Endothelial cell of umbilical vein (primary cell): Measurements from ENCODE around the gene KMT2B. TPM values are rescaled to one million over a fixed set of nuclear protein-coding genes. Genes with fewer than 3 reads are reported as not detected.

ENCODE experiments used
- BruUV-seq: library from RNA; stranded (reverse); fragments of 400-500 nt; replicated peaks from 2 replicates; lab custom pipeline; 2021; lab: Mats Ljungman, UMichigan
- CTCF ChIA-PET: fragments of 300-600, 350-600 bp; sonication (Branson Sonifier 250); formaldehyde crosslinking; loops from one replicate; lab custom pipeline; 2021; ENCODE audit warnings: antibody characterized with exemption, inconsistent platforms; lab: Charles Lee
- POLR2A ChIA-PET: fragments of 300-600, 350-600 bp; sonication (Branson Sonifier 250); formaldehyde crosslinking; loops from one replicate; lab custom pipeline; 2021; ENCODE audit warnings: antibody characterized with exemption, inconsistent platforms; lab: Charles Lee
- DNase-seq: peaks from one replicate; pipeline ENCODE4 v3.0.0-alpha.2; 2011; ENCODE audit warnings: low read depth, low spot score
- FAIRE-seq: peaks from 2 replicates; lab custom pipeline; 2011; peaks lifted over from hg19 to GRCh38; lab: Jason Lieb, UNC
- H2AFZ ChIP-seq: 2 replicates; pipeline ENCODE4 v1.6.0; 2012; ENCODE audit warnings: low read depth, low read length, control low read depth, inconsistent platforms
- H3K27ac ChIP-seq: 2 replicates; pipeline ENCODE4 v1.5.1; 2011; ENCODE audit warnings: low read depth, mild to moderate bottlenecking, control low read depth, low read length, moderate library complexity; ENCODE audit not compliant: insufficient read depth
- H3K27me3 ChIP-seq, 2 experiments: 2 replicates each; pipeline versions ENCODE4 v1.6.0 to v1.6.1; 2011; ENCODE audit warnings: low read length in 2 of 2, mixed read lengths in 1 of 2; ENCODE audit not compliant: control insufficient read depth in 2 of 2, insufficient read depth in 2 of 2
- H3K36me3 ChIP-seq, 2 experiments: 2 replicates in 1 of 2; 3 replicates in 1 of 2; pipeline ENCODE4 v1.5.1; 2011; ENCODE audit warnings: low read length in 2 of 2, mild to moderate bottlenecking in 1 of 2, moderate library complexity in 1 of 2; ENCODE audit not compliant: control insufficient read depth in 2 of 2, insufficient read depth in 2 of 2; ENCODE audit errors: extremely low read depth in 1 of 2
- H3K4me1 ChIP-seq: 3 replicates; pipeline ENCODE4 v1.5.1; 2011; ENCODE audit warnings: mild to moderate bottlenecking, low read length; ENCODE audit not compliant: control insufficient read depth, insufficient read depth; ENCODE audit errors: extremely low read depth
- H3K4me2 ChIP-seq: 2 replicates; pipeline ENCODE4 v1.6.1; 2011; ENCODE audit warnings: low read length, control low read depth, mixed read lengths; ENCODE audit not compliant: insufficient read depth
- H3K4me3 ChIP-seq, 3 experiments: fragments of 200-600 bp in 1 of 3; sonication (generic), shearing (Covaris generic) in 1 of 3; replicated peaks in 1 of 3; 2 replicates each; pipeline ENCODE4 v1.5.1; 2011 to 2016; ENCODE audit warnings: control low read depth in 3 of 3, low read length in 3 of 3, mild to moderate bottlenecking in 2 of 3, inconsistent platforms in 1 of 3, low read depth in 1 of 3, moderate library complexity in 1 of 3; ENCODE audit not compliant: insufficient read depth in 1 of 3
- H3K79me2 ChIP-seq: 2 replicates; pipeline ENCODE4 v1.6.0; 2012; ENCODE audit warnings: low read length, inconsistent platforms; ENCODE audit not compliant: control insufficient read depth, insufficient read depth
- H3K9ac ChIP-seq: replicated peaks from 2 replicates; pipeline ENCODE3; 2011; ENCODE audit warnings: low read length, control low read depth; ENCODE audit not compliant: insufficient read depth; ENCODE audit errors: extremely low read depth
- H3K9me1 ChIP-seq: replicated peaks from 3 replicates; pipeline ENCODE4 v1.6.0; 2011; ENCODE audit warnings: mild to moderate bottlenecking, low read length; ENCODE audit not compliant: control insufficient read depth, insufficient read depth; ENCODE audit errors: extremely low read depth
- H3K9me3 ChIP-seq: replicated peaks from 2 replicates; pipeline ENCODE4 v1.5.1; 2012; ENCODE audit warnings: low read length, inconsistent platforms; ENCODE audit not compliant: control insufficient read depth, insufficient read depth
- H4K20me1 ChIP-seq: replicated peaks from 2 replicates; pipeline ENCODE3; 2011; ENCODE audit warnings: mild to moderate bottlenecking, low read length; ENCODE audit not compliant: control insufficient read depth, insufficient read depth; ENCODE audit errors: extremely low read depth
- EZH2 ChIP-seq: IDR thresholded peaks from 2 replicates; pipeline ENCODE4 v1.6.1; 2012; ENCODE audit warnings: borderline replicate concordance, low read depth, mild to moderate bottlenecking, moderate library complexity, low read length, inconsistent platforms; ENCODE audit not compliant: severe bottlenecking
- FOS ChIP-seq: IDR thresholded peaks from 2 replicates; pipeline ENCODE4 v1.6.1; 2011; ENCODE audit warnings: mild to moderate bottlenecking, low read length, moderate library complexity, borderline replicate concordance; ENCODE audit not compliant: insufficient read depth
- GATA2 ChIP-seq: IDR thresholded peaks from 2 replicates; pipeline ENCODE4 v1.7.0; 2011; ENCODE audit warnings: low read depth, mild to moderate bottlenecking, moderate library complexity, mixed read lengths, low read length; ENCODE audit not compliant: insufficient read length, insufficient read depth
- JUN ChIP-seq: IDR thresholded peaks from 2 replicates; pipeline ENCODE4 v1.6.1; 2011; ENCODE audit warnings: borderline replicate concordance, low read depth; ENCODE audit not compliant: insufficient read length, insufficient read depth
- MYC ChIP-seq: IDR thresholded peaks from one replicate; pipeline ENCODE4 v1.6.1; 2011; ENCODE audit warnings: mild to moderate bottlenecking, low read depth, low read length
- POLR2A ChIP-seq: IDR thresholded peaks from 2 replicates; pipeline ENCODE4 v1.6.1; 2012; ENCODE audit warnings: low read depth, mild to moderate bottlenecking, control low read depth, low read length
- POLR2AphosphoS5 ChIP-seq: IDR thresholded peaks from 2 replicates; pipeline ENCODE4 v1.6.1; 2012; ENCODE audit warnings: low read depth, mild to moderate bottlenecking, control low read depth, low read length, moderate library complexity; ENCODE audit not compliant: insufficient read depth
- dilution Hi-C: fragments of 300-500 bp; cut with MboI; formaldehyde crosslinking; loops from one replicate; pipeline ENCODE4 v1.15.0; 2019; ENCODE audit warnings: low sequenced_read_pairs; ENCODE audit not compliant: extremely low pct_ligation_motif_present
- intact Hi-C: fragments of 100-400 bp; cut with micrococcal nuclease; formaldehyde crosslinking; loops from one replicate; pipeline ENCODE4 v1.10.0; 2022
- polyA plus RNA-seq, 4 experiments: library from polyadenylated mRNA; depleted of rRNA in 3 of 4; stranded (reverse) in 3 of 4; unstranded in 1 of 4; fragments of >200 nt; gene quantifications; 2 replicates each; pipeline versions ENCODE4 v1.2.1 to v1.2.3, GENCODE V29; 2011 to 2012; ENCODE audit warnings: missing spikeins in 1 of 4
- total RNA-seq: library from RNA; stranded (reverse); gene quantifications from 2 replicates; pipeline ENCODE4 v1.2.3, GENCODE V29; 2021
- TF ChIP-seq, protein P1 (sequence below): IDR thresholded peaks from 2 replicates; pipeline ENCODE4 v1.6.1; 2011; ENCODE audit not compliant: insufficient read depth, insufficient read length
- TF ChIP-seq, protein P2 (sequence below), 2 donors: IDR thresholded peaks; 1 replicate in 1 of 2; 2 replicates in 1 of 2; pipeline ENCODE4 v1.5.1; 2011; ENCODE audit warnings: low read length in 2 of 2, mild to moderate bottlenecking in 2 of 2, moderate library complexity in 2 of 2, control low read depth in 1 of 2, inconsistent platforms in 1 of 2, low read depth in 1 of 2; ENCODE audit not compliant: insufficient read depth in 1 of 2; ENCODE audit errors: extremely low read depth in 1 of 2

Gene KMT2B
- total and polyA plus RNA-seq, 2 donors (not counting 3 experiments of a cell fraction or from before 2014, with no cell fraction given): 28.4 to 37.2 TPM

DNA sequence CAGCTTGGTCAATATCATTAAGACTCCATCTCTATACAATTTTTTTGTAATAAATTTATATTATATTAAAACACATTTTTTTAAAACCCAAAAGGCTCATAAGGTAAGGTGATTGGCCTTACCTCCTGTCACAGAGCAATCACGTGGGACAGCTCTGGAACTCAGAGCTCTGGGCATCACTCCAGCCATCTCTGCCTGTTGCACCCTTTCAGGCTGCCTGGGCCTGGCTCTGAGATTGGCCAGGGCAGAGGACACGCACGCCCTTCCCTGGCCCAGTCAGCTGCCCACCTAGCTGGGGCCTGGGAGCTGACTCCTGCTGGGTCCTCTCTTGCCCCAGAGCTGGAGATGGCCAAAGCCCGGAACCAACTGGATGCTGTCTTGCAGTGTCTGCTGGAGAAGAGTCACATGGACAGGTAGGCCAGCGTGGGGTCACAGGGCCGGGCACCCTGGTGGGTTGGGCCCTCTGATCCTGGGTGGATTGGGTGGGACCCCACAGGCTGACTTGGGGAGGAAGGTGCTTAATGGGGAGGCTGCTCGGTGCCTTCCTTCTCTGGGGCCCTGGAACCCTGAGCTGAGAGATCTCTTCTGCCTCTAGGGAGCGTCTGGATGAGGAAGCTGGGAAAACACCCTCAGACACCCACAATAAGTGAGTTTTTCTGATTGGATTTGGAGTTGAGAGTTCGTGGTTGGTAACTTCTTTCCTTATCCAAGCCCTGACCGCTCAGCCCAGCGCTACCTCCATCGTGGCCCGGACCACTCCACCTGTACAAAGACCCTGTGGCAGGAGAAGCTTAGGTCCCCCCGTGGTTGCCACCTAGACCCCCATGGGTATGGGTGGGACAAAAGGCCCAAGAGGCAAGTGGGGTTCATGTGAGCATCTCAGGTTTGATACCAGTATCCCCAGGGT, 34.3 kb downstream of the KMT2B start:
- Histone ChIP-seq H3K9ac (no peak overlapping the region), H3K9me3 (no peaks in the 10 kb centered on the region), H4K20me1 (no peaks in the 10 kb centered on the region), H2AFZ (no peak overlapping the region), H3K79me2 (peaks cover 12% of the 10 kb centered on the region), H3K36me3 (peaks cover 0 to 13% of the 10 kb centered on the region in 2 experiments), H3K27me3 (no peaks in the 10 kb centered on the region), H3K9me1 (no peaks in the 10 kb centered on the region), H3K27ac (no peak overlapping the region), H3K4me3 (no peak overlapping the region), H3K4me2 (no peak overlapping the region), H3K4me1 (peaks cover 16% of the 10 kb centered on the region)
- no TSS peak for BruUV-seq
- FAIRE-seq (no peak), DNase-seq (no peak)
- POLR2A ChIA-PET: no interaction called here
- intact Hi-C loops: no loop called here
- dilution Hi-C loops: no loop called here
- CTCF ChIA-PET: no interaction called here
- TF ChIP-seq MYC: no peak
- TF ChIP-seq JUN: no peak
- TF ChIP-seq EZH2: no peak
- TF ChIP-seq, protein P1, sequence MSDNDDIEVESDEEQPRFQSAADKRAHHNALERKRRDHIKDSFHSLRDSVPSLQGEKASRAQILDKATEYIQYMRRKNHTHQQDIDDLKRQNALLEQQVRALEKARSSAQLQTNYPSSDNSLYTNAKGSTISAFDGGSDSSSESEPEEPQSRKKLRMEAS: no peak
- TF ChIP-seq POLR2A: no peak
- no peak for TF ChIP-seq GATA2
- no peak for TF ChIP-seq FOS
- no peak for TF ChIP-seq POLR2AphosphoS5
- TF ChIP-seq, protein P2, sequence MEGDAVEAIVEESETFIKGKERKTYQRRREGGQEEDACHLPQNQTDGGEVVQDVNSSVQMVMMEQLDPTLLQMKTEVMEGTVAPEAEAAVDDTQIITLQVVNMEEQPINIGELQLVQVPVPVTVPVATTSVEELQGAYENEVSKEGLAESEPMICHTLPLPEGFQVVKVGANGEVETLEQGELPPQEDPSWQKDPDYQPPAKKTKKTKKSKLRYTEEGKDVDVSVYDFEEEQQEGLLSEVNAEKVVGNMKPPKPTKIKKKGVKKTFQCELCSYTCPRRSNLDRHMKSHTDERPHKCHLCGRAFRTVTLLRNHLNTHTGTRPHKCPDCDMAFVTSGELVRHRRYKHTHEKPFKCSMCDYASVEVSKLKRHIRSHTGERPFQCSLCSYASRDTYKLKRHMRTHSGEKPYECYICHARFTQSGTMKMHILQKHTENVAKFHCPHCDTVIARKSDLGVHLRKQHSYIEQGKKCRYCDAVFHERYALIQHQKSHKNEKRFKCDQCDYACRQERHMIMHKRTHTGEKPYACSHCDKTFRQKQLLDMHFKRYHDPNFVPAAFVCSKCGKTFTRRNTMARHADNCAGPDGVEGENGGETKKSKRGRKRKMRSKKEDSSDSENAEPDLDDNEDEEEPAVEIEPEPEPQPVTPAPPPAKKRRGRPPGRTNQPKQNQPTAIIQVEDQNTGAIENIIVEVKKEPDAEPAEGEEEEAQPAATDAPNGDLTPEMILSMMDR (IDR thresholded peaks at IDR 0.05; ENCODE audit: extremely low read depth in 1 of 2, insufficient read depth in 1 of 2, low read depth in 1 of 2, low read length in 2 of 2): no peak
